Testis (tissue), 2 donors: ENCODE measurements around the gene RTN4IP1.

ENCODE experiments used
- POLR2A ChIP-seq: fragments of 450-650 bp; IDR thresholded peaks from one replicate; pipeline ENCODE4 v1.6.1; 2017; ENCODE audit warnings: antibody characterized with exemption, mild to moderate bottlenecking, moderate library complexity
- TF ChIP-seq, protein P1 (sequence below), 3 experiments: fragments of 450-650 bp in 2 of 3; fragments of 200-600 bp in 1 of 3; sonication (generic) in 1 of 3; IDR thresholded peaks; one replicate each; pipeline ENCODE4 v1.5.1; 2016 to 2019; ENCODE audit warnings: antibody characterized with exemption in 3 of 3, mild to moderate bottlenecking in 2 of 3, moderate library complexity in 1 of 3

DNA sequence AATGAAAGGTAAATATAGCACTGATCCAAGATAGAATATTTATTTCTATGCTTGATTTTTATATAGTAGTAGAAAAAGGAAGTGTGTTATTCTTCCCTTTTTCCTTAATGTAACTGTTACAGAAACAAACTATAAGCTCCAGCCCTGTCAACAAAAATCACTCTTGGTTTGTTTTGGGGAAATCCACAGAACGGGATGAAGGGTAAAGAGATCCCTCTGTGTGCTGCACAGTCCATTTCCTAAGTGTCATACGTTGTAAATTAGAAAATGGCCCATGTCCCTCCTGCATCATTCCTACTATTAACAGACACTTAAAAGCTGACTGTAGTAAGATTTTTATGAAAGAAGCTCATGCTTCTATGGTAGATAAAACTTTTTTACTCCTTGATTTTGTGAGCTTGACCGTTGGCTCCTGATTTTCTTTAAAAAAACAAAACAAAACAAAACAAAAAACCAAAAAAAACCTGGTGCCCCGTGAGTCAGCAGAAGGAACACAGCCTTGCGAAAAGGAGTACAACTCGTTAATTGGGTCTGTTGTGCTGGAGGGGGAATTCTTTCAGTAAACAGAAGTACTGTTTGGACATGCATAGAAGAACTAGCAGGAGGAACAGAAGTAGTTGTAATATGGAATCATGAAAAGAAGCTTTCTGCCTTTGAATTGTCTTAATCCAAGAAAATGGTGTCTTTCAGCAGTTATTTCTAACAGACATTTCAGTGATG, 67.5 kb downstream of the RTN4IP1 start:
- TF ChIP-seq, protein P1, sequence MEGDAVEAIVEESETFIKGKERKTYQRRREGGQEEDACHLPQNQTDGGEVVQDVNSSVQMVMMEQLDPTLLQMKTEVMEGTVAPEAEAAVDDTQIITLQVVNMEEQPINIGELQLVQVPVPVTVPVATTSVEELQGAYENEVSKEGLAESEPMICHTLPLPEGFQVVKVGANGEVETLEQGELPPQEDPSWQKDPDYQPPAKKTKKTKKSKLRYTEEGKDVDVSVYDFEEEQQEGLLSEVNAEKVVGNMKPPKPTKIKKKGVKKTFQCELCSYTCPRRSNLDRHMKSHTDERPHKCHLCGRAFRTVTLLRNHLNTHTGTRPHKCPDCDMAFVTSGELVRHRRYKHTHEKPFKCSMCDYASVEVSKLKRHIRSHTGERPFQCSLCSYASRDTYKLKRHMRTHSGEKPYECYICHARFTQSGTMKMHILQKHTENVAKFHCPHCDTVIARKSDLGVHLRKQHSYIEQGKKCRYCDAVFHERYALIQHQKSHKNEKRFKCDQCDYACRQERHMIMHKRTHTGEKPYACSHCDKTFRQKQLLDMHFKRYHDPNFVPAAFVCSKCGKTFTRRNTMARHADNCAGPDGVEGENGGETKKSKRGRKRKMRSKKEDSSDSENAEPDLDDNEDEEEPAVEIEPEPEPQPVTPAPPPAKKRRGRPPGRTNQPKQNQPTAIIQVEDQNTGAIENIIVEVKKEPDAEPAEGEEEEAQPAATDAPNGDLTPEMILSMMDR (IDR thresholded peaks at IDR 0.05) = no peak
- TF ChIP-seq POLR2A = no peak
